ENCODE data around the gene KIAA1614.

The KIAA1614 gene

GRCh38 chr1:180925471-180926051 lies 12.9 kb downstream of the KIAA1614 start:
- no peak for DNase-seq (ENCODE audit: low read depth)

GRCh38 chr1:180926164-180926981 lies 13.7 kb downstream of the KIAA1614 start:
- peak; percentile 46 for DNase-seq (ENCODE audit: low read depth)

GRCh38 chr1:180927348-180927747 lies 14.7 kb downstream of the KIAA1614 start:
- no peak for DNase-seq (ENCODE audit: low read depth)

GRCh38 chr1:180927841-180928240 lies 15.1 kb downstream of the KIAA1614 start:
- DNase-seq (ENCODE audit: low read depth) = no peak

GRCh38 chr1:180928331-180929230 lies 15.9 kb downstream of the KIAA1614 start:
- DNase-seq (ENCODE audit: low read depth) = no peak

GRCh38 chr1:180929389-180929788 lies 16.7 kb downstream of the KIAA1614 start:
- DNase-seq (ENCODE audit: low read depth) = no peak

GRCh38 chr1:180930687-180931086 lies 18.0 kb downstream of the KIAA1614 start:
- no peak for DNase-seq (ENCODE audit: low read depth)

GRCh38 chr1:180931529-180931928 lies 18.8 kb downstream of the KIAA1614 start:
- no peak for DNase-seq (ENCODE audit: low read depth)

GRCh38 chr1:180932378-180932777 lies 19.7 kb downstream of the KIAA1614 start:
- no peak for DNase-seq (ENCODE audit: low read depth)

- no peak for DNase-seq (ENCODE audit: low read depth)
These were observed 20.4 kb downstream of the KIAA1614 start for GRCh38 chr1:180933141-180933540.

GRCh38 chr1:180934563-180934962 lies 21.9 kb downstream of the KIAA1614 start:
- no peak for DNase-seq (ENCODE audit: low read depth)

GRCh38 chr1:180935326-180936109 lies 22.8 kb downstream of the KIAA1614 start:
- DNase-seq (ENCODE audit: low read depth) = no peak

GRCh38 chr1:180936110-180937011 lies 23.7 kb downstream of the KIAA1614 start:
- DNase-seq (ENCODE audit: low read depth) = no peak

GRCh38 chr1:180937012-180937372 lies 24.3 kb downstream of the KIAA1614 start:
- no peak for DNase-seq (ENCODE audit: low read depth)

- no peak for DNase-seq (ENCODE audit: low read depth)
These were observed 25.0 kb downstream of the KIAA1614 start for GRCh38 chr1:180937624-180938225.

GRCh38 chr1:180939073-180939710 lies 26.5 kb downstream of the KIAA1614 start:
- DNase-seq (ENCODE audit: low read depth) = no peak

GRCh38 chr1:180939711-180940103 lies 27.0 kb downstream of the KIAA1614 start:
- DNase-seq (ENCODE audit: low read depth) = no peak

GRCh38 chr1:180940445-180940844 lies 27.7 kb downstream of the KIAA1614 start:
- no peak for DNase-seq (ENCODE audit: low read depth)

GRCh38 chr1:180941518-180942275 lies 29.0 kb downstream of the KIAA1614 start:
- DNase-seq (ENCODE audit: low read depth) = no peak
